ENCODE measurements around the gene JAGN1.
"Not testable (repeated sequence)": the region's sequence is repeated elsewhere in the genome, so short reads cannot be mapped to it uniquely, and the experiment has no call there.

JAGN1 gene

DNA sequence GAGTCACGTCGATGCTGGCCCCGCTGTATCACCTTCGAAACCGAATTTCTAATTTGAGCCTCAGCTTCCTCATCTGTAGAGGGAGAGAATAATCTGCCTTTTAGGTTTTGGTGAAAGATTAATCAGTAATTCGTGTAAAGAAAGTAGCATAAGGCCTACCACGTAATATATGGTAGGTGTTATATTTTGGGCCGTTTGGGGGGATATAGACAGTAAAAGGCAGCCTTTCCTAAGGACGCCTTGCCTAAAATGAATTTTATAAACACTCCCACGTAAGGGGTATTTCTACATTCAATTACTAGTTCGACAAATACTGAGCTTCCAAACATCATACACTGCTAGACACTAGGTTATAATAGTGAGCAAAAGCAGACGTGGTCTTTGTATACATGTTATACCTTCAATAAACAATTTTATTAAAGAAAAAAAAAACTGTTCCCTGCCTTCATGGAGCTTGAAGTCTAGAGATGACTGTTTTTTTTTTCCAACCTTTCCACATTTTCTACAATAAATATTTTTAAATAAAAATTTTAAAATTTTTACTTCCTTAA lies 737 bp downstream of the JAGN1 start:
- ChIA-PET CTCF (interaction anchor here (1.1 to 1.6 kb wide), 2 partner anchors 13 to 42 kb away, joined by 3 to 7 read pairs; partner anchors contain the start of gene CRELD1), POLR2A (interaction anchor here (0.8 to 2.1 kb wide), 5 partner anchors 11 to 224 kb away, joined by 3 to 16 read pairs (median 6); partner anchors contain the start of genes CIDEC, CRELD1, IL17RE and RPUSD3)
- TF ChIP-seq FOXK2 (IDR thresholded peaks at IDR 0.05) = no peak
- no peak for TF ChIP-seq ELF4 (IDR thresholded peaks at IDR 0.05)
- TF ChIP-seq SUZ12 (IDR thresholded peaks at IDR 0.05) = no peak
- no peak for DNase-seq (ENCODE audit: extremely low spot score)

DNA sequence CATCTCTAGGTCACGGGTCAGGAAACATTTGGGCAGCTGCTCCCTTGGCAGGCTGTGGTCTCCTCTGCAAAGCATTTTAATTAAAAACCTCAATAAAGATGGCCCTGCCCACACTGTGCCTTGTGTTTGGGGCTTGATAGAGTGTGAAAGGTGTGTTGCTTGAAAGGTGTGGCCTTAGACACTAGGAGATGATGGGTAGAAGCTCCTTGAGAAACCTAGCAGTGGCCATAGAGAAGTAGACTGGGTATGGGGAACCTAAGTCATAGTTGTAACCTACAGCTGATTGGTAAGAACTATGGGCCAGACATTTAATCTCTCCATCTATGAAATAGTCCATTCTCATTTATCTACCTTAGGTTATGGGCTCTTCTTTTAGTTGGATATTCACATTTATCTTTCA lies 3.3 kb downstream of the JAGN1 start:
- no peak for DNase-seq (ENCODE audit: extremely low spot score)
- CTCF ChIA-PET = no interaction called here
- POLR2A ChIA-PET = interaction anchor here (0.9 to 1.8 kb wide), 5 partner anchors 8 to 53 kb away, joined by 3 to 5 read pairs (median 3); no protein-coding TSS in a partner anchor
- TF ChIP-seq ARNT (IDR thresholded peaks at IDR 0.05) = no peak
- no peak for TF ChIP-seq TARDBP (IDR thresholded peaks at IDR 0.05)
- TF ChIP-seq SUZ12 (IDR thresholded peaks at IDR 0.05) = no peak
- no peak for TF ChIP-seq PKNOX1 (IDR thresholded peaks at IDR 0.05)
- no peak for TF ChIP-seq ELF4 (IDR thresholded peaks at IDR 0.05)
- no peak for TF ChIP-seq HDGF (IDR thresholded peaks at IDR 0.05; ENCODE audit: borderline replicate concordance)

- CTCF ChIA-PET; DNase-seq (ENCODE audit: extremely low spot score): not testable (repeated sequence)
- POLR2A ChIA-PET = interaction anchor here (0.9 kb wide), 1 partner anchor 52 kb away, joined by 3 read pairs; the partner anchor contains the start of gene RPUSD3
These were observed 5.3 kb downstream of the JAGN1 start for GRCh38 chr3:9895715-9896114.

DNA sequence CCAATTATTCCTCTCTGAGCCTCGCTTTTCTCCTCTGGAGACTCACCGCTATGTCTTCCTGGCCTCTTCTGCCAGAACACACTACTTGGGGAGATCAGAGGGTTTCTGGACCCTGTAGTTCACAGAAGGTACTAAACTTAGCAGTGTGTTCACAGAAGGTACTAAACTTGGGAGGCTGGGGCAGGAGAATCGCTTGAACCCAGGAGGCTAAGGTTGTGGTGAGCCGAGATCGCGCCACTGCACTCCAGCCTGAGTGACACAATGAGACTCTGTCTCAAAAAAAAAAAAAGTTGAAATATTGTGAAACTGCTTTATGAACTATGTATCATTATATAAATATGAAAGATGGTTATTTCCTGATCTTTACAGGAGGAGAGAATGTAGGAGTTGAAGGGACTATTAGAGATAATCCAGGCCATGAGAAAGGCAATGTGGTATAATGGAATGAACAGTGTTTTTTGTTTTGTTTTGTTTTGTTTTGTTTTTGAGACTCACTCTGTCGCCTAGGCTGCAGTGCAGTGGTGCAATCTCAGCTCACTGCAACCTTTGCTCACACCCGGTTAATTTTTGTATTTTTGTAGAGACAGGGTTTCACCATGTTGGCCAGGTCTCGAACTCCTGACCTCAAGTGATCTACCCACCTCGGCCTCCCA lies 6.5 kb downstream of the JAGN1 start:
- CTCF ChIA-PET; DNase-seq (ENCODE audit: extremely low spot score): not testable (repeated sequence)
- POLR2A ChIA-PET = interaction anchor here (1.0 kb wide), 1 partner anchor 16 kb away, joined by 3 read pairs; no protein-coding TSS in a partner anchor

DNA sequence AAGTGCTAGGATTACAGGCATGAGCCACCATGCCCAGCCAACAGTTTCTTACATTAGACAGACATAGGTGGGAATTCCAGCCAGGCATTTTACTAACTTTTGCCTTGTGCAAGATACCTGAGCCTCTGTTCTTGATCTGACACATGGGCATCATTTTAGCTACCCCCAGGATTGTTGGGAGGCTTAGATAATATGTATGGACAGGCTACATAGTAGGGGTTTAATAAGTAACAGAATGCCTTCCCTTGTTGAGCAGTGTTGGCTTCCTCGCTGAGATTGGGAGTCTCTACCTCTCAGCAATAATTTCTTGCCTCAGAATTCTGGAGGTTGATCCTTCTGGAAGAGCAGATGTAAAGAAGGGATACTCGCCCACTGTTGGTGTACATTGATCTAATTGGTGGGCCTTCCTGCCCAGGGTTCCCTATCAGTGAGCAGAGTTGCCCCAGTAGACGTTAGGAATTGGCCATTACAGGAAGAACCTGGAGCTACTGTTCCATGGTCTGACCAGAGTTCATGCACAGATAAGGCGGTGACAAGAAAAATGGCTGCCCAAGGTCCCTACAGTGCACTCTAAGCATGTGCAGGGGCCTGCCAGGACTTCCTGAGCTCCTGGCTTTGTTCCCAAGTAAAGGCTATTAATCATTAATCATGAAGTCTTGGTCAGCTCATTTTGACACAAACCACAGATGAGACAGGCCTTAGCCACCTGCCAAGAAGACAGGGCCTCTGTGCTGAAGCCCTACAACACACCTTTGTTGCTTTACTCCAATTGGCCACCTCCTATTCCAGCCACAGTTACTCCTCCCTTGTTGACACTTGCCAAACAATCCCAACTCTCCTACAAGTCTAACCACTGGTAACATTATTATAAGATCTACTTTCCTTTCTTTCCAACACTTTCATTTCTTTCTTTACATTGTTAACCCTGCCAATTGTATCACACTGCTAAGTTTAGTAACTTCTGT lies 7.3 kb downstream of the JAGN1 start:
- POLR2A ChIA-PET = interaction anchor here (1.0 kb wide), 1 partner anchor 15 kb away, joined by 3 read pairs; no protein-coding TSS in a partner anchor
- CTCF ChIA-PET = no interaction called here

DNA sequence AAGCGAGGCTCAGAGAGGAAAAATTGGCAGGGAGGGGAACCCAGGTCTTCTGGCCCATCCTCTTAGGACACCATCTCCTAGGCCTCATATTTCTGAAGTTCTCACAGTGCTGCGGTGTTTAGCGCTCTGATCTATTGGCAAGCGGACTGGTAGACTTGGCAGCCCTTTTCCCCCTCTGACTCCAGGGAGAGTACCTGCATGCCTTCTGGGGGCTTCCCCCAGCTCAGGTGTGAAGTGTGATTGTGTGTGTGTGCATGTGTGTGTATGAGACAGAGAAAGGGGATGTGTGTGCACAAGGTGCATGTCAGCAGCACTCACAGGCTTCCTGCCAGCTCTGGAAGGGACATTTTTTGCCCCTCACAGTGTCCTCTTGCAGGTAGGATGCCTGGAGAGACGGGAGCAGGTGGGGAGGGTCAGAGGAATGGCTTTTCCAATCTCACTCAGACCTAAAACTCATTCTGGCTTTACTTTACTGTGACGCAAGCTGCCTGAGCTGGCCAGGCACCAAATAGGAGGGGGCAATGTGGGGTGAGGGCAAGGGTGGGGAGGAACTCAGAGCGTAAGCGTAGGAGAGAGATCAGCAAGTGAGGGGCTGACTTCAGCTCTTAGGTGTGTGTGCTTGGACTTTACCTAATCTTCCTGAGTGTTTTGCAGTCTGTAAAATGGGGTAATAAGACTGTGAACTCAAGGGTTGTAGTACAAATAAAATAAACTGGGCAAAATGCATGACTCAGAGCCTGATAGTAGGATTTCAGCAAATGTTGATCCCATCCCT lies 8.2 kb downstream of the JAGN1 start:
- POLR2A ChIA-PET = no interaction called here
- TF ChIP-seq CTBP1 (IDR thresholded peaks at IDR 0.05; ENCODE audit: borderline replicate concordance) (no peak), SUZ12 (IDR thresholded peaks at IDR 0.05) (no peak), NFRKB (IDR thresholded peaks at IDR 0.05) (no peak), FOXK2 (IDR thresholded peaks at IDR 0.05) (no peak), ZNF384 (IDR thresholded peaks at IDR 0.05) (no peak), ELF4 (IDR thresholded peaks at IDR 0.05) (no peak), ARNT (IDR thresholded peaks at IDR 0.05) (no peak), TARDBP (IDR thresholded peaks at IDR 0.05) (no peak), BHLHE40 (IDR thresholded peaks at IDR 0.05; ENCODE audit: borderline replicate concordance) (no peak), HDGF (IDR thresholded peaks at IDR 0.05; ENCODE audit: borderline replicate concordance) (no peak), FOXA1 (IDR thresholded peaks at IDR 0.05) (no peak)
- CTCF ChIA-PET = no interaction called here
- no peak for DNase-seq (ENCODE audit: extremely low spot score)

More for the DNA sequence above, 7.3 kb downstream of the JAGN1 start:
- no peak for DNase-seq (ENCODE audit: extremely low spot score)
- TF ChIP-seq SP1 (IDR thresholded peaks at IDR 0.05) (no peak), SUZ12 (IDR thresholded peaks at IDR 0.05) (no peak), BHLHE40 (IDR thresholded peaks at IDR 0.05; ENCODE audit: borderline replicate concordance) (no peak), TARDBP (IDR thresholded peaks at IDR 0.05) (no peak), FOXA1 (IDR thresholded peaks at IDR 0.05) (no peak), ELF4 (IDR thresholded peaks at IDR 0.05) (no peak), L3MBTL2 (conservative IDR thresholded peaks at IDR 0.05) (no peak), FOXM1 (IDR thresholded peaks at IDR 0.05; ENCODE audit: borderline replicate concordance) (no peak), CTBP1 (IDR thresholded peaks at IDR 0.05; ENCODE audit: borderline replicate concordance) (no peak), ARNT (IDR thresholded peaks at IDR 0.05) (no peak), HDGF (IDR thresholded peaks at IDR 0.05; ENCODE audit: borderline replicate concordance) (no peak), LEF1 (IDR thresholded peaks at IDR 0.05; ENCODE audit: borderline replicate concordance) (no peak), FOXK2 (IDR thresholded peaks at IDR 0.05) (no peak), PKNOX1 (IDR thresholded peaks at IDR 0.05) (no peak), NFRKB (IDR thresholded peaks at IDR 0.05) (no peak), ZNF384 (IDR thresholded peaks at IDR 0.05) (no peak)

Measured in HEK293T (cell line).